H54 (cell line): Measurements from ENCODE around the gene PYGB.
A peak's percentile ranks its signal among the peaks of the same experiment; 100 is the strongest.

ENCODE experiments used
- DNase-seq: peaks from one replicate; pipeline ENCODE4 v3.0.0; 2011; ENCODE audit warnings: low spot score, mixed read lengths; ENCODE audit not compliant: insufficient read length
- FAIRE-seq: peaks from 3 replicates; lab custom pipeline; 2011; peaks lifted over from hg19 to GRCh38; lab: Jason Lieb, UNC
- POLR2A ChIP-seq: IDR thresholded peaks from 2 replicates; pipeline ENCODE4 v1.6.1; 2011; ENCODE audit warnings: low read depth, mild to moderate bottlenecking, low read length

The PYGB gene

DNA sequence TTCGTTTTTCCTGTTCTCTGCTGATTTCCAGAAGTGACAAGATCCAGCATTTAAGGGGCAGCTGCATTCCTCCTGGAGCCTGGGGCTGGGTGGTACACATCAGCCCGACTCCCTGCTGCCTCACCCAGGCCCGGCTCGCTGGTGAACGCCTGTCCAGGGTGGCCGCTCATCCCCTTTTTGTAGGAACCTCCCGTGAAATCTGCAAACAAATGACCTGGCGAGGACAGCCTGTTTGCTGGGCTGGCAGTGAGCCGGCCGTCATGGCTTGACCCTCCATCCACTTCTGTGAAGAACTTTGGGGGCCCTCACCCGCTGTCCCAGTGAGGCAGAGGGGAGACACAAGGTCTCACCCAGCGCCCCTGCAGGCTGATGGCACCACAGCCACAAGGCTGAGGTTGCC lies 39.0 kb downstream of the PYGB start:
- TF ChIP-seq POLR2A: no peak
- FAIRE-seq (no peak), DNase-seq (no peak)

DNA sequence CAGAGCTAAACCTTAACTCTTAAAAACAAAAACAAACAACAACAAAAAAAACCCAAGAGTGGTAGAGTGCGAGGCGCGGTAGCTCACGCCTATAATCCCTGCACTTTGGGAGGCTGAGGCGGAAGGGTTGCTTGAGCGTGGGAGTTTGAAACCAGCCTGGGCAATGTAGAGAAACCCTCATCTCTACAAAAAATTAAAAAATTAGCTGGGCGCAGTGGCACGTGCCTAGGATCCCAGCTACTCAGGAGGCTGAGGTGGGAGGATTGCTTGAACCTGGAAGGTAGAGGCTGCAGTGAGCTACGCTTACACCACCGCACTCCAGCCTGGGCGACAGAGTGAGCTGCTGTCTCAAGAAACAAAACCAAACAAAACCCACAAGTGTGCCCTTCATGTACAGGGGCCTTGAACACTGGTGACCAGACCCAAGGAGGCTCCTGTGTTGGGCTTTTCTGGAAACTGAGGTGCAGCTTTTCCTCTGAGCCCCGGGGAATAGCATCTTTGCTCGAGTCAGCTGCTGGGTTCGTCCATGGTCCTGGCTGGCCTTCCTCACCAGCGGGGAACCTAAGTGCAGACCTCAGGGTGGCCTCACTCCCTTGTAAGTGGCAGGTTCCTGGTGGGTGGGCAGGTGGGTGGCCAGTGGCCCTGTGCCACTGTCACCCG lies 39.9 kb downstream of the PYGB start:
- no peak for DNase-seq
- no peak for TF ChIP-seq POLR2A

DNA sequence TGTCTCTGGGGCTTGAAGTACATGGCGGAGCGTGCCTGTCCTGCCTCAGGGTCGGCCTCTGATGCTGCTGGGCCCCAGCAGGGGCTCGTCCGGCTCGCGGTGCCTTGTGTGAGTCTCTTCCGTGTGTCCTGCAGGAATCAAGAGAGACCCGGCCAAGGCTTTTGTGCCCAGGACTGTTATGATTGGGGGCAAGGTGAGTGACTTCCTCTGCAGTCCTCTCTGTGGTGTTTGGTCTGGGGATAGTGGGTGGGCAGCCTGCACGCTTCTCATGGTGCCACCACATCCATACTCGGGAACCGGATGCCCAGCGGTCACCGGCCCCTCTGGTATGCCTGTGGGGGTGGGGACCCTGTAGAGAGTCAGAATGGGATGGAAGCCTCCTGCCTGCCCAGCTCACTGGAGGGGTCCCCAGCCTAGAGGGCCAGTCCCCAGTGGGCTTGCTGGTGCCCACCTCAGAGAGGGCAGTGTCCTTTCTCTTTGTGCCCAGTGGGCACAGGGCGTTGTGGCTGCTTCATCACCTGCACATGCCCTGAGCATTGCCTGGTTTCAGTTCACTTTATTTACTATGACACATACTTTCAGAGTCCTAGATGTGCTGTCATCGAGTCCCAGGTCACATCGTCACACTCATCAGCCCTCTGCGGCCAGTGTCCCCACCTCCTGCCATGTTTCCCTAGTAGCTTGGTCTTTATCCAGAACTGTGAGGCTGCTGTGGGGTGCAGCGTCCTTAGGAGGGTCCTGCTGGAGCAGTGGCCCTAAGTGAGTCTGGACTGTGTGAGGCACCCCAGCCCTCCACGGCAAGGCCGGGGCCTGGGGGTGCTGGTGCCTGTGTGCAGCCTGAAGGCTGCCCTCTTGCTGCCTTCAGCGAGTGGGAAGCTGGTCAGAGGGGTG lies 40.7 kb downstream of the PYGB start:
- TF ChIP-seq POLR2A: no peak
- FAIRE-seq (no peak), DNase-seq (no peak)

More for the DNA sequence above, 39.9 kb downstream of the PYGB start:
- no peak for FAIRE-seq

DNA sequence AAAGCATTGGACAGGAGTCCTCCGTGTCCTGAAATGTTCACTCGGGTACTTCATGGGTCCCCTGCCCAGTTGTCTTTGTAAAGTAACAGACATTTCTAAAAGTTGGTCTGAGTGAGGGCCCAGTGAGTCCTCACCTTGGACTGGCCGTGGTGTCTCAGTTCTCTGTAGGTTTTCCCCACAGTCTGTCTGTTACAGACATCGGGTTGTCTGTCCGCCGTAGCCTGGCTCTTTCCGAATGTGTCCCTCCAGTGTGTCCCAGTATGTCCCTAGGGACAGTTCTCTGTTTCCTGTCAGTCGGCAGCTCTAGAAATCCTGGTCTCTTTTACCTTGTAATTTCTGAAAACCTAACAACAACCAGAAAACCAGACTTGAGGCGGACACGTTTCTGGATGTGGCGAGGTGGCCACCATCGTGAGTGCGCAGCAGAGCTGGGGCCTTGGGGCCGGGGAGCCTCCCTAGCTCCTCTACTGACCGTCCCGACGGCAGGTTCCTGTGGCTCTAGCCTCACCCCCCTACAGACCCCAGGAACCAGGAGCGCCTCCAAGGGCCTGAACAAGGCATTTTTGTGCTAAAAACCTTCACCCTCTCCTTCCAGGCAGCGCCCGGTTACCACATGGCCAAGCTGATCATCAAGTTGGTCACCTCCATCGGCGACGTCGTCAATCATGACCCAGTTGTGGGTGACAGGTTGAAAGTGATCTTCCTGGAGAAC lies 42.2 kb downstream of the PYGB start:
- DNase-seq: no peak
- no peak for FAIRE-seq

DNA sequence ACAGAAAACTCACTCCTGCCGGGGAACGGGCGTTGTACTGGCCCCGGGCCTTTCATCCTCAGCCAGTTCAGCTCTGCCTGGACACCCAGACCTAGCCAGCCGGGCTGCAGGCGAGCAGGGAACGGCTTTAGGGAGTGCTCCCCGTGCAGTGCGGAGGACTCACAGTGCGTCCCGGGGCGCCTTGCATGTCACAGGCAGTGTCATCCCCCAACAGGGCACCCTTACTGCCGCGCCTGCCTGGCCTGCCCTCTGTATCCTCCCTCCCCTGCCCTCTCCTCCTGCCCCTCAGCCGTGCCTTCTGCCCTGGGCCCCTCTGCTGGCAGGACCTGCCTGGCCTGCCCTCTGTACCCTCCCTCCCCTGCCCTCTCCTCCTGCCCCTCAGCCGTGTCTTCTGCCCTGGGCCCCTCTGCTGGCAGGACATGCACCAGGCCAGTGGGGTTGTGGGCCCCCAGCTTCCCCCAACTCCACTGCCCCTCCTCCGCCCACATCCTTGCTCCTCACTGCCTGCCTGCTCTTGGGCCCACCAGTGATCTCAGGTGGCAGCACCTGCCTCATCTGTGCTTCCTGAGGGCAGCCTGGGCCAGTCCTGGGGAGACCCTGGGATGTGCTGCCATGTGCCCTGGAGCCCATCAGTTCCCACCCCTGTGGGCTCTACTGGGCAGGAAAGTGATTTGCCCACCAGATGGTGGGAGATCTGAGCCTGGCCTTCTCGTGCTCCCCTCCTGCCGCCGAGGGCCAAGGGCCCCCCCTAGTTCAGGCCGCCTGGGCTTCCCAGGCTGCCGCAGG lies 43.0 kb downstream of the PYGB start:
- TF ChIP-seq POLR2A: no peak
- DNase-seq: no peak
- FAIRE-seq: no peak

More for the DNA sequence above, 42.2 kb downstream of the PYGB start:
- TF ChIP-seq POLR2A: no peak

DNA sequence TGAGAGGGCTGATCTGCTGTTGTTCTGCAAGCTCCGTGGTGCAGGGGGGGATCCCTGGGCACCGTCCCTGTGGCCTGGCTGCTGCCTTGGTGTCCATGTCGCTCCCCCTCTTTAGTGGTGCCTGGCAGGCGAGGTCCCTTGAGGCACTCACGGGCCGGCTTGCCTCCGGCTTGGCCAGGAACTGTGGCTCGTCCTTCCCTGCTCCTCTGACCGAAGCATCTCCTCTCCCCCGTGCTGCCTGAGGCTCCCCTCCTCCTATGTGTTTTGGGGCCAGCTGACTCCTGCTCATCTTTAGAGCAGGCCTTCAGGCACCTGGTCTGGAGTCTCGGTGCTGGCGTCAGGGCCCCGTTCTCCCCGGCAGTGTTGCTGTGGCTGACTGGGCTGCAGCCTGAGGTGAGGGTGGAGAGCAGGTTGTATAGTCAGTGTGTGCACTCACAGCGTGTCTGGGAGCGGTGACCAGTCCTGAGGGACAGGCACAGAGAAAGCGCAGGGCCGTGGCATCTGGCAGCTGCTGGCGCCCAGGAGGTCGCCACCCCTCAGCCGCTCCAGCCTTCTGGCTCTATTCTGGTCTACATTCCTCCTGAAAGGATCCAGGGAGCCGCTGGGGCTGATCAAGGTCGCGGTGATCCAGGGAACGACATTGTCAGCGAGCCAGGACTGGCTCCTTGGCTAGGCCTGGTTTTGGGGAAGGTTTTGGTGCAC lies 43.7 kb downstream of the PYGB start:
- FAIRE-seq (no peak), DNase-seq (no peak)
- no peak for TF ChIP-seq POLR2A

DNA sequence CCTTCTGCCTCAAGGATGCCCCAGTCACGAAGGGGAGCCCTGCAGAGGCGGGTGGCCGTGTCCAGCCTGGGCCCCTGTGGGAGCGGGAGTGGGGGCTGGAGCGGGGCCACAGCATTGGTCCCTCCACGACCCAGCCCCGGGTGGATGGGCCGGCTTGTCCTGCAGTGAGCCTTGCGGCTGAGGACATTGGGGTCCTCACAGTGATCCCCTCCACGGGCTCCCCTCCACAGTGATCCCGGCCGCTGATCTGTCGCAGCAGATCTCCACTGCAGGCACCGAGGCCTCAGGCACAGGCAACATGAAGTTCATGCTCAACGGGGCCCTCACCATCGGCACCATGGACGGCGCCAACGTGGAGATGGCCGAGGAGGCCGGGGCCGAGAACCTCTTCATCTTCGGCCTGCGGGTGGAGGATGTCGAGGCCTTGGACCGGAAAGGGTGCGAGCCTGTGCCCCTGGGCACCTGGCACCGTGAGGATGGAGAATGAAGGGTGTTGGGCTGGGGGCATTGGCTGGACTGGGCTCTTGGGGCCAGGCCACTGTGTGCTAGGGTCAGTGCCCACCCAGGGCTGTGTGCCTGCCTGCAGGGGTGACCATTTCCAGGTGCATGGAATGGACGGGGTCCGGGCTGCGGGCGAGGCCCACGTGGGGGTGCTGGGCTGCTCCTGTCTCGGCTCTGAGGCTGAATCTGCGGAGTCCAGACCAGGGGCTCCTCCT lies 44.4 kb downstream of the PYGB start:
- no peak for FAIRE-seq
- DNase-seq: no peak
- TF ChIP-seq POLR2A: no peak

DNA sequence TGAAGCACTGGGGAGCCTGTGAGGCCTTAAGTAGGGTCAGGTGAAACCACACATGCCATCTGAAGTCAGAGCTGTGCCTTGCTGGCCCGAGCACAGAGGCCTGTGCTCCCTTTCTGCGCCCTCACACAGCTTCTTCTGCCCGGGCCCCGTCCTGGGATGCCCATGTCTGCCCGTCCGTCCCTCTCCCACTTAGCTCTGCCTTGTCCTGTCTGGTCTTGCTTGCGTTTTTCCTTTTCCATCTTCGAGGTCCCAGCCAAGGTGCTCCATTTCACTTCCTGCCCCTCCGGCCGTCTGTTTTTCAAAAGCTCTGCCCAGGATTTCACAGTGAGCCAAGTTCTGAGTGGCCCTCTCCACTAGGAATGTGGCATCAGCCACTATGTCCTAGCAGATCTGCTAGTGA lies 45.6 kb downstream of the PYGB start:
- DNase-seq (no peak), FAIRE-seq (no peak)
- TF ChIP-seq POLR2A: no peak

DNA sequence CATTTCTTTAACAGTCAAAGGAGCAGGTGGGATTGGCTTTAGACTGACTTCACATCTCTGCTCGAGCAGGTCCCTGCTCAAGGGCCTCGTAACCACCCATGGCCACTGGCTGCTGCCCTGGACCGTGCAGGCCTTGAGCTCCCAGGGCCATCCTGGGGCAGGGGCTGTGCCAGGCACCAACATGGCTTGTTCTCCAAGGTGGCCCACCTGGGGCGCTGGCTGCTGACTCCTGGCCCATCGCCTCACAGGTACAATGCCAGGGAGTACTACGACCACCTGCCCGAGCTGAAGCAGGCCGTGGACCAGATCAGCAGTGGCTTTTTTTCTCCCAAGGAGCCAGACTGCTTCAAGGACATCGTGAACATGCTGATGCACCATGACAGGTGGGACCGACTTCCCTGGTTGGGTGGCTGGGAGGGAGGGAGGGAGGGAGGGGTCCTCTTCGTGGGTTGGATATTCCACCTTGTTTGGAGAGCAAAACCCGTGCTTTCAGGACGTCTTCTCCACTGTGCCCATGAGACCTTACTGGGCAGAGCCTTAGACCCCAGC lies 46.1 kb downstream of the PYGB start:
- TF ChIP-seq POLR2A: no peak
- no peak for FAIRE-seq
- no peak for DNase-seq

DNA sequence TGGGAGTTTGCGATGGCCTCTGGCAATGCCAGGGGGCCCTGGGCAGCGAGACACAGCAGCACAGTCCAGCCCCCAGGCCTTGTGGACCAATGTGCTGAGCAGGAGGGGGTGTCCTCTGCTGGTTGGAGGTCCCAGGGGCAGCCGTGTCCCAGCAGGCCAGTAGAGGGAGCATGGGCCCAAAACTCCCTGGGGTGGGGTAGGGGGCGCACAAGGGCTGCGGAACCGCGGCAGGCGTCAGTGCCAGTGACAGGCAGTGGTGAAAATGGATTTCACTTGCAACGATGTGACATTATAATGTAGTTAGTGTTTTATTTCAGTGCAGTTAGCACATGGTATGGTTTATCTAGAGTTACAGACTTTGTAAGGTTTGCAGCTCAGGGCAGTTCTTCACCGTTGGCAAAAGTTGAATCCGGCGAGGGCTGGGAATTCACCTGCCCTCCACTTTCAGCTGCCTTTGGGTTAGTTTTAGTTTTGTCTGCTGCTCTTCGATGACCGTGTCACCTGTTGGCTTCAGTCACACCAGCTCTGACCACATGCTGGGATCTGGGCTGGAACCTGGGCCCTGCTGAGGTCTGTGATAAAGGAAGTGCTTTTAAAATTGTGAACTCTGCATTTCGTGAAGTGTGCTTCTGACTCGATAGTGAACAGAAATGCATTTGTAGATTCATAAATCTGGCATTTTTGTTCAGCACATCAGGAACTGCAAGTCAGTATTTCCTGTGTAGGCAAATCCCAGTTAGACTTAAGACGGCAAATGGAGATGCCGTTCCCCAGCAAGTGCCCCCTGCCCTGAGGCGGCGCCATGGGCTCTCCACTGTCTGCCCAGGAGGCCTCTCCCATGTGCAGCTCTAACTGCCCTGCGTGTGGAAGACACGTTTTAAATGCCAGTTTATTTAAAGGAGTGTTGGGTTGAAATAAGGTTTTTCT lies 46.8 kb downstream of the PYGB start:
- DNase-seq (peak; percentile 56), FAIRE-seq (no peak)
- no peak for TF ChIP-seq POLR2A

DNA sequence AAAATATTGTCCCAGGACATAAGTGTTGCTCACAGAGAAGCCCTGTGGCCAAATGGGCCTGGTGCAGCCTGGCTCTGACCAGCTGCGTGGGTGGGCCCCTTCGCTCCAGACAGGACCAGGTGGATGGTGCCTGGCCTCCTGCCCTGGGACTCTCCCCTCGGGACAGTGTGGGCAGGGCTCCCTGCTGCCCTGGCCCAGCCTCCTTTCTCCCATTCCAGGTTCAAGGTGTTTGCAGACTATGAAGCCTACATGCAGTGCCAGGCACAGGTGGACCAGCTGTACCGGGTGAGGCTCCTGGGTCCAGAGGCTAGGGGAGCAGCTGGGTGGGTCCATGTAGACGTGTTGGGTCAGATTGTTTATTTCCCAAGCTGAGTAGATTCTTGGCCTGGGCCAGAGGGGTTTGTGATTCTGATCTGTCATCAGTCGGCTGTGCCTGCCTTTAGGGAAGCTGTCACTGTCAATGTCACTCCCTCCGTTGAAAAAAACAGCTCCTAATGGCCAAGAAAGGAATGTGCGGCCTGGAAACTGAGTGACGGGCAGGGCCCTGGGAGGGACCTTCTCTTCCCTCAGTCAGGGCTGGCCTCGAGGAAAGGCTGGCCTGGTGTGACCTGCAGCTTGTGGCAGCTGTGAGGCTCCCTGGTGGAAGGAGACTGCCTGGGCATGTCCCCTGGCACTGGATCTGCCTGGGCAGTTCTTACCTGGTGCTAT lies 47.7 kb downstream of the PYGB start:
- no peak for DNase-seq
- FAIRE-seq: no peak
- no peak for TF ChIP-seq POLR2A
